ENCODE results near the gene SPTBN1. TPM values are rescaled to one million over a fixed set of nuclear protein-coding genes. Genes with fewer than 3 reads are reported as not detected.

The SPTBN1 gene
- total RNA-seq, result 100 to 1,000 TPM; 171 to 293 (median 247) TPM

- H3K36me3 ChIP-seq, result no peaks in the 10 kb centered on the region
- H3K9me3 ChIP-seq, result no peaks in the 10 kb centered on the region
- H3K27me3 ChIP-seq, result no peaks in the 10 kb centered on the region
- peaks cover 0 to 23% (median 10%) of the 10 kb centered on the region in 4 donors for H3K4me1 ChIP-seq
- peak; percentile 29 to 76 (median 70) for DNase-seq
- H3K4me3 ChIP-seq, result peak within 1 kb of the TSS; percentile 47 to 78 (median 69)
- no peak for TF ChIP-seq POLR2A (IDR thresholded peaks at IDR 0.05)
- no peak for TF ChIP-seq CTCF (IDR thresholded peaks at IDR 0.05)
- H3K27ac ChIP-seq, result peak within 1 kb of the TSS; percentile 69 to 88 (median 80)
These were observed at the start of gene SPTBN1 for GRCh38 chr2:54455563-54456361. TSS of gene SPTBN1 (plus strand) at chr2:54456327. CDS start at chr2:54526419, 70,092 bp downstream.

- Histone ChIP-seq H3K27ac (no peak overlapping the region), H3K9me3 (no peaks in the 10 kb centered on the region), H3K27me3 (no peaks in the 10 kb centered on the region), H3K36me3 (no peaks in the 10 kb centered on the region), H3K4me3 (no peak overlapping the region), H3K4me1 (no peaks in the 10 kb centered on the region)
- TF ChIP-seq POLR2A (IDR thresholded peaks at IDR 0.05), result no peak
- no peak for TF ChIP-seq CTCF (IDR thresholded peaks at IDR 0.05)
- DNase-seq, result no peak
These were observed 48.4 kb upstream of the SPTBN1 start for GRCh38 chr2:54407693-54408092.

GRCh38 chr2:54408288-54408687 lies 47.8 kb upstream of the SPTBN1 start:
- Histone ChIP-seq H3K4me3 (no peak overlapping the region), H3K4me1 (no peaks in the 10 kb centered on the region), H3K9me3 (no peaks in the 10 kb centered on the region), H3K27ac (no peak overlapping the region), H3K36me3 (no peaks in the 10 kb centered on the region), H3K27me3 (no peaks in the 10 kb centered on the region)
- no peak for TF ChIP-seq CTCF (IDR thresholded peaks at IDR 0.05)
- TF ChIP-seq POLR2A (IDR thresholded peaks at IDR 0.05), result no peak
- DNase-seq, result no peak

GRCh38 chr2:54409752-54410151 lies 46.4 kb upstream of the SPTBN1 start:
- Histone ChIP-seq H3K4me1 (no peaks in the 10 kb centered on the region), H3K4me3 (no peak overlapping the region), H3K27me3 (no peaks in the 10 kb centered on the region), H3K27ac (no peak overlapping the region), H3K9me3 (no peaks in the 10 kb centered on the region), H3K36me3 (no peaks in the 10 kb centered on the region)
- DNase-seq, result no peak
- no peak for TF ChIP-seq POLR2A (IDR thresholded peaks at IDR 0.05)
- TF ChIP-seq CTCF (IDR thresholded peaks at IDR 0.05), result no peak

- no peaks in the 10 kb centered on the region for H3K9me3 ChIP-seq
- H3K4me3 ChIP-seq, result no peak overlapping the region
- TF ChIP-seq POLR2A (IDR thresholded peaks at IDR 0.05) (no peak), CTCF (IDR thresholded peaks at IDR 0.05) (no peak)
- DNase-seq, result no peak
- no peaks in the 10 kb centered on the region for H3K4me1 ChIP-seq
- no peaks in the 10 kb centered on the region for H3K27me3 ChIP-seq
- H3K27ac ChIP-seq, result no peak overlapping the region
- H3K36me3 ChIP-seq, result no peaks in the 10 kb centered on the region
These were observed 44.2 kb upstream of the SPTBN1 start for GRCh38 chr2:54411801-54412354.
